GM23338 (cell line): ENCODE results near the gene GRM8.

Experiments
- CREB1 ChIP-seq: fragments of 250-450 bp; sonication (Bioruptor Pico); IDR thresholded peaks from 2 replicates; pipeline ENCODE4 v1.5.0; 2020; ENCODE audit warnings: low read depth, mild to moderate bottlenecking, moderate library complexity
- CTCF ChIP-seq, 2 experiments: fragments of 200-600 bp in 1 of 2; sonication (generic) in 1 of 2; conservative IDR thresholded peaks; 2 replicates each; pipeline versions ENCODE4 v1.5.1 to v1.6.1; 2016 to 2017; ENCODE audit warnings: antibody characterized with exemption in 2 of 2, low read depth in 2 of 2, mild to moderate bottlenecking in 2 of 2, moderate library complexity in 1 of 2
- ETS1 ChIP-seq: IDR thresholded peaks from 2 replicates; pipeline ENCODE4 v1.6.1; 2016; ENCODE audit warnings: antibody characterized with exemption
- EZH2 ChIP-seq: fragments of 200-600 bp; sonication (generic); IDR thresholded peaks from one replicate; pipeline ENCODE4 v1.8.0; 2017; ENCODE audit warnings: antibody characterized with exemption, mild to moderate bottlenecking, low read depth; ENCODE audit not compliant: unreplicated experiment
- EZH2phosphoT487 ChIP-seq: fragments of 200-600 bp; sonication (generic); IDR thresholded peaks from one replicate; pipeline ENCODE4 v1.8.1; 2018; ENCODE audit warnings: antibody characterized with exemption; ENCODE audit not compliant: unreplicated experiment
- JUNB ChIP-seq: IDR thresholded peaks from one replicate; pipeline ENCODE4 v1.6.1; 2016; ENCODE audit warnings: antibody characterized with exemption; ENCODE audit not compliant: unreplicated experiment
- NANOG ChIP-seq: IDR thresholded peaks from 2 replicates; pipeline ENCODE4 v1.6.1; 2016; ENCODE audit warnings: antibody characterized with exemption, borderline replicate concordance
- POLR2AphosphoS5 ChIP-seq: IDR thresholded peaks from 2 replicates; pipeline ENCODE4 v1.6.1; 2016; ENCODE audit warnings: antibody characterized with exemption, low read depth
- REST ChIP-seq: IDR thresholded peaks from one replicate; pipeline ENCODE4 v1.6.1; 2018; ENCODE audit warnings: antibody characterized with exemption; ENCODE audit not compliant: unreplicated experiment

GRCh38 chr7:127146746-127147536 is 105.8 kb downstream of the GRM8 start:
- TF ChIP-seq CTCF (conservative IDR thresholded peaks at IDR 0.05; ENCODE audit: low read depth in 2 of 2): no peak
- TF ChIP-seq ETS1: no peak
- TF ChIP-seq POLR2AphosphoS5: no peak
- TF ChIP-seq EZH2: no peak
- no peak for TF ChIP-seq NANOG
- no peak for TF ChIP-seq EZH2phosphoT487
- TF ChIP-seq CREB1 (CRISPR knock-in tag): no peak
- no peak for TF ChIP-seq REST
- no peak for TF ChIP-seq JUNB
